ENCODE results near the gene LMOD1.
"Not testable (repeated sequence)": the region's sequence is repeated elsewhere in the genome, so short reads cannot be mapped to it uniquely, and the experiment has no call there.

LMOD1 gene

DNA sequence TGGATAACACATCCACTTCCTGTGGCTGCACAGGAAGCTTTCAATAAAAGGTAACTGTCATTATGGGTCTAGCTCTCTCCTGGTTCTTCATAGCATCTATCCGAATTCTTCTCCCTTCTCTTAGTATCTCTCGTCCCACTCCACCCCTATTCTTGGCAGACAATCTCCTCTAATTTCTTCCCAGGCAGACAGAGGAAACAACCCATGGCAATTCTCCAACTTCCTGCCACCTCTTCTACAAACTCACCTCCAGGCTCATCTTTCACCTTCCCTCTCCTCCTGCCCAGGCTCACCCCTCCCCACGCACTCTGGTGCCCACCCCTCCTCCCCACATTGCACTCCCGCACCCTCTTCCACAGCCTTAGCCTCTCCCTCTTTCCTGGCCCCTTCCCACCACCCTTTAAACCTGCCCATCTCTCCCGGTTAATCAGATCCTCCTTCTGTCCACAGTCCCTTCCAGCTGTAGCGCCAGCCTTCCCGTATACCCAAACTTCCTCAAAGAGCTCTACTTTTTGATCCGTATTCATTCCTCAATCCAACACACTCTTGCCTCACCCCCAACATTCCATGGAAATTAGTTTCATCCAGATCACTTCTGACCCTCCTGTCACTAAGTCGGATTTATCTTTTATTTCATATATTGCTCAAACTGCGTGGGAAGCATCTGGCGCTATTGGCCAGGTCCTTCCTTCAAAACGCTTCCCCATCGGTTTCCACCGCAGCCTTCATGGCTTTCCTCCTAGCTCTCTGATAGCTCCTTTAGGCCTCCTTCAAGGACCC lies 31.7 kb downstream of the LMOD1 start:
- FAIRE-seq = no peak

DNA sequence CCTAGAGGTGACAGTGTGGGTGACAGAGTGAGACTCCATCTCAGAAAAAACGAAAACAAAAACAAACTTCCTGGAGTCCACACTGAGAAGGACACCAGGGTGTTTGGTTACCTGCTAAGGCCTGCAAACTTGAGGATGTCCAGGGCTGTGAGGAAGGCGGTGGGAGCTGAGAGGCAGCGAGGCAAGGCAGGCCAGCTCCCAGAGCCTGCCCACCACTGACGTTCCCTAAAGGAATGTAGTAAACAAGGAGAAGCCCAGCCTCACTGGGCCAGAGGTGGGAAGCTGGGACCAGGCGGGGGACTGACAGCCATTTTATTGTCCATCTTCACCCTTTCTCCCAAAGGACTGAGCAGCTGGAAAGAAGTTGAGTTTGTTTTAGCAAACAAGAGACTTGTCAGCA lies 33.5 kb downstream of the LMOD1 start:
- FAIRE-seq = no peak

GRCh38 chr1:201911826-201912571 lies 34.3 kb downstream of the LMOD1 start:
- no peak for FAIRE-seq

DNA sequence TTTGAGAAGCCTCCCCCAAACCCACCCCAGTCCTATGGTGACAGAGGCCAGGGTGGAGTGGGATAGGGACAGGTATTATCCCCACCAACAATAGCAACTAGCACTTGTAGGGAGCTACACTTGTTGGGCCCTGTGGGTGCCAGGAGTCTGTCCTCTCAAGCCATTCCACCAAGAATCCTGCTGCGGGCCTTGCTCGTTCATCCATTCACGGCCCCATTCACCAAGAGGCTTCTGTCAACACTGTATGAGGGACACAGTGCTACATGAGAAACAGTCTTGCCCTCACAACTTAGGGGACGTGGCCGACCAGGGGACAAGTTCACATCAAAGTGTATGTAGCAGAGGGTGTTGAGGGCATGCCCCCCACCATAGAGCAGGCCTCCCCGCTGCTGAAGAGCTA lies 38.7 kb downstream of the LMOD1 start:
- no peak for FAIRE-seq

- no peak for FAIRE-seq
These were observed 40.0 kb downstream of the LMOD1 start for GRCh38 chr1:201906336-201906735.

DNA sequence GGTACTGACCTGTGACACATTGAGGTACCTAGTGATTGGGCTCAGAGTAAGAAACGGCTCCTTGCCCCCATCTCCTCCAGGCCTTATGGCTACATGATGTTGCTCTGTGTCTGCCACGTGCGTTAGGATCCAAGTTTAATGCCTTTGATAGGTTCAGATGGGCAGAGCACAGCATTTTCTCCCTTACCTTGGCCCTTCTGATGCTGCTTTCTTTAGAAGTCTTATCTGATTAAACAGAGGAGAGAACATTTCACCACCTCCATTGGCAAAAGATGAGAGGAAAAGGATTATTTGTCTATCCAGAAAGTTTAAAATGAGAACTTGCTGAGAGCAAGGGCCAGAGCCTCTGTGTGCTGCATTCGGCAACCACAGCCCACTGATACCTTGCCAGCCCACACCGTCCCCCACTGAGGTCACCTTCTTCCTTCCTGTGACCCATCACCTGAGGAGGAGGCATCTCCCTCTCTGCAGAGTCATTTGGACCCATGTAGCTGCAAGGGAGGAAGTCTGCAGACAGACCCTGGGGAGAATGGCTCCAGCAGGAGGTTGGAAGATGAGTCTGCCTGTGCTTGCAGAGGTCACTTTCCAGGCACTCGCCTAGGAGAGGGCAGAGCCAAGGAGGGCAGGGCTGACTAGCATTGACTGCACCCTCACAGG lies 41.0 kb downstream of the LMOD1 start:
- FAIRE-seq = no peak

DNA sequence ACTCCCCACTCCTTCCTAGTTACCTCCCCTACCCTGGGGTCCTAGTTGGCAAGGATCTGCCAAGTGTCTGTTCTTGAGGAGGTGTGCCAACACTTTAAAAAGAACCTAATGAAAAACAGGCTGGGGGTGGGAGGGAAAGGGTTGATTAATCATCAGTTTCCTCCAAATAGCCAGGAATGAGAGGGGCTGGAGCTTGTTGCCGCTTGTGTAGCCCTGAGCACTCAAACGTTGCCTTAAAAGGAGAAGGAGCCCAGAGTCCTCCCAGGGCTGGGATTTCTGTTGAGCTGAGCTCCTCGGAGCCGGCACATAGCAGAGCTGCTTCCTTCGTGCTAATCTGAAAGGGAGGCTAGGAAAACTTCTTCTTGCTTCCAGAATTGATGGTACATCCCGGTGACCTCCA lies 41.8 kb downstream of the LMOD1 start:
- peak; percentile 55 for FAIRE-seq

- no peak for FAIRE-seq
These were observed 43.2 kb downstream of the LMOD1 start for GRCh38 chr1:201903135-201903534.

DNA sequence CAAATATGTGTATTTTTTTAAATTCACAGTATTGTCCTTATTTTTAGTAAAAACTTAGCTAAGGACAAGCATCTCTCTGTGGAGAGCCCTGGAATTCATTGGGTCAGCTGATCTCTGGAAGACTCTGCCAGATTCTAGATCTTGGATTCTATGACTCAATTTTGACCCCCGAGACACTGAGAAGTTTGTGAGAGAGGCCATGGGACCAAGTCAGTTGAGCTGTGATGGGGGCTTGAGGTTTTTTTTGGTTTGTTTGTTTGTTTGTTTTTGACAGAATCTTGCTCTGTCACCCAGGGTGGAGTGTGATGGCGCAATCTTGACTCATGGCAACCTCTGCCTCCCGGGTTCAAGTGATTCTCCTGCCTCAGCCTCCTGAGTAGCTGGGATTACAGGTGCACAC lies 44.1 kb downstream of the LMOD1 start:
- FAIRE-seq = no peak

GRCh38 chr1:201901036-201901435 lies 45.3 kb downstream of the LMOD1 start:
- not testable (repeated sequence) for FAIRE-seq

DNA sequence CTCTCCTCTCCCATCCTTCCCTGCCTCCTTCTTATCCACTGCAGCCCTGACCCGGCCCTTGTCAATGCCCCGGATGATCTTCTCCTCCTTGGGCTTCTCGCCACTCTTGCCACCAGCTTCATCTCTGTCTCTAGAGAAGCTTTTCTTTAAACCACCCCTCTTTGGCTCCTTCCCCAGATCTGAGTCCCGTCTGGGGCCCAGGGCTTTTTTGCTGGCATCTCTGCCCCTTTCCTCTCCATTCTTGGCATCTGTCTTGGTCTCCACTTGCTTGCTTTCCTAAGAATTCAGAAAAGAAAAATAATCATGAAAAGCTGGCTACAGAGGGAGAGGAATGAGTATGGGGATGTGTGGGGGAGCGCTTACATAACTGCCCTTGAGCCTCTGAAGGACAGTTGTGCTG lies 45.9 kb downstream of the LMOD1 start:
- FAIRE-seq = no peak

- no peak for FAIRE-seq
These were observed 46.5 kb downstream of the LMOD1 start for GRCh38 chr1:201899683-201900429.

GRCh38 chr1:201898992-201899391 lies 47.4 kb downstream of the LMOD1 start:
- FAIRE-seq = no peak

GRCh38 chr1:201898240-201898894 lies 48.0 kb downstream of the LMOD1 start:
- no peak for FAIRE-seq

DNA sequence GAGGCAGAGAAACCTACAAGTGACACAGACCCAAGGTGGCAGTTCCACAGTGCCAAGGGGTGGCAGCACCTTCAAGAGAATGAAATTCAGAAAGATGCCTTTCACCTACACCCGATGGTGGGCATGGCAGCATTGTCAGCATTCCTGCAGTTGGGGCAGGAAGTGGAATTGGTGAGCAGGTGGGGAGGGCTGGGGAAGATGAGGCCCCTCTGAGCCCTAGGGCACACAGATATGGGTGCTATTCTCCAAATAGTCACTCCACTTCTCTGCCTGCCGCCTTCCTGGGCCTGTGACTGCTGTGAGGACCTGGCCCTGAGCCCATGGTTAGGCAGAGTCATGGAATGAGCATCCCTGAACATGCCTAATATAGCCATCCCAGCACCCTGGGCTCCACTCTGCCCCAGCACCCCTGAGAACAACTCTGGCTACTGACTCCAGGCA lies 49.4 kb downstream of the LMOD1 start:
- FAIRE-seq = no peak

DNA sequence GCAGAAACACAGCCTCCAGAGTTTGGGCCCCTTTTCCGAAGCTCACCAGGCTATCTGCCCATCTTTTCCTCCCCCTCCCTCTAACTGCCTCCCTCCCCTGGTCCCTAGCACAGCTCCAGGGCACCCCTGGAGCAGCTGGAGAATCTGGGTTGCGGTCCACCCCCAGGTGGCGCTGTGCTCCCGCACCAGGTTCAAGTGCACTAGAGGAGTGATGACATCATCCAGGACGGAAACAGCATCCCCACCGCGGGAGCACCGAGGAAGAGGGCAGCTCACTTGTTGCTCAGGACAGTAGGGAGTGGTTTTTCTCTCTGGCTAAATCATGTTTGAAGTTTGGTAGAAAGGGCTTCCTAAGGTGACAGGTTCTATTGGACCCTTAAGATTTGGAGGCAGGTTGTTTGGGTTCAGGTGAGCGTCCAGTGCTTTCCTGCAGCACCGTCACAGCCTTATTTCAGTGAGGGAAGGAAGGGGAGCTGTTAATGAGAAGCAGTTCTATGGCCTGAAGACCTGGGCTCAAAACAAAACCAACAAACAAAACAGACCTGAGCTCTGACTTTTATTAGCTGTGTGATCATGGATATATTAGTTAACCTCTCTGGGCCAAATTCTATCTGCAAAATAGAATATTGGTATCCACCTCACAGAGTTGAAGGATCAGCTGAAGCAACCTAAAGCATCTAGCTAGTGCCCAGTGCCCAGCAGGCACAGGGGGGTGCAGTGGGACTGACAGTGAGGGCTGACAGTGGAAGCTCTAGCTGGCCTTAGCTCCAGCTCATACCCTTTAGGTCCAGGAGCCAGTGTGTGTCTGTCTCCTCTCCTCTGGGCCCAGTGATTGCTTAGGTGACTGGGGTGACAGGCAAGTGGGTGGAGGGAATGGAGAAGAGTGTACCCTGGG lies 50.2 kb downstream of the LMOD1 start:
- no peak for FAIRE-seq

GRCh38 chr1:201895120-201895665 lies 51.2 kb downstream of the LMOD1 start:
- FAIRE-seq = no peak

- FAIRE-seq = no peak
These were observed 51.8 kb downstream of the LMOD1 start for GRCh38 chr1:201894343-201895119.

- FAIRE-seq = no peak
These were observed 52.9 kb downstream of the LMOD1 start for GRCh38 chr1:201893431-201893830.

GRCh38 chr1:201892211-201892610 lies 54.1 kb downstream of the LMOD1 start:
- FAIRE-seq = no peak

Data from endometrium (tissue), 2 donors.